Measurements from ENCODE around the gene CBLN2.

Gene CBLN2

DNA sequence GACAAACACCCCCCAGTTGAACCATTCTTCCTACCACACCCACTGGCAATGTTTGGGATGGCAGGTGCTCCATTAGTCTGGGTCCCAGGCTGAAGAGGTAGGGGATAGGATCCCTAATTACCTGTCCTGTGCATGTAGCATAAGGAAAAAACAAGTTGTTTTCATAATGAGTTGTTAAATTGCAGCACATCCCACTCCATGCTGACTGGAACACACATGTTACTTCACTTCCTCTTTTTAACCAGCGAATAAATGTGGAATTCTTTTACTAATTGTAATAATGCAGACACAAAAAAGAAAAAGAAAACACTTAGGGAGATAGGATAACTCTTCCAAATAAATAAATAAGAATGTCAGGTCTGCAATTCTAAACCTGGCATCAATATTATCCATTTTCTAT lies 11.8 kb upstream of the CBLN2 start:
- Mint-ChIP-seq H3K27ac (no peak overlapping the region), H3K9me3 (no peaks in the 10 kb centered on the region), H3K4me1 (no peaks in the 10 kb centered on the region), H3K27me3 (ENCODE audit: low read depth) (peaks cover 11% of the 10 kb centered on the region), H3K36me3 (ENCODE audit: low read depth) (no peaks in the 10 kb centered on the region), H3K4me3 (no peak overlapping the region)
- TF ChIP-seq CTCF (IDR thresholded peaks at IDR 0.05; ENCODE audit: unreplicated experiment in 3 of 3), result no peak

GRCh38 chr18:72555101-72555500 lies 11.0 kb upstream of the CBLN2 start:
- Mint-ChIP-seq H3K4me1 (no peaks in the 10 kb centered on the region), H3K27ac (no peak overlapping the region), H3K9me3 (no peaks in the 10 kb centered on the region), H3K27me3 (ENCODE audit: low read depth) (peaks cover 15% of the 10 kb centered on the region), H3K36me3 (ENCODE audit: low read depth) (no peaks in the 10 kb centered on the region), H3K4me3 (no peak overlapping the region)
- no peak for TF ChIP-seq CTCF (IDR thresholded peaks at IDR 0.05; ENCODE audit: unreplicated experiment in 3 of 3)

GRCh38 chr18:72543357-72544055 lies 636 bp downstream of the CBLN2 start:
- no peak for TF ChIP-seq CTCF (IDR thresholded peaks at IDR 0.05; ENCODE audit: unreplicated experiment in 3 of 3)
- Mint-ChIP-seq H3K27me3 (ENCODE audit: low read depth) (peaks cover 92% of the 10 kb centered on the region), H3K4me3 (peak overlapping the region; percentile 79 to 91 (median 86)), H3K9me3 (no peaks in the 10 kb centered on the region), H3K4me1 (peaks cover 16% of the 10 kb centered on the region), H3K27ac (no peak overlapping the region), H3K36me3 (ENCODE audit: low read depth) (no peaks in the 10 kb centered on the region)

GRCh38 chr18:72542984-72543356 lies 1.2 kb downstream of the CBLN2 start:
- H3K4me1 Mint-ChIP-seq, result peaks cover 16% of the 10 kb centered on the region
- H3K9me3 Mint-ChIP-seq, result no peaks in the 10 kb centered on the region
- TF ChIP-seq CTCF (IDR thresholded peaks at IDR 0.05; ENCODE audit: unreplicated experiment in 3 of 3), result no peak
- no peak overlapping the region for H3K27ac Mint-ChIP-seq
- H3K36me3 Mint-ChIP-seq (ENCODE audit: low read depth), result no peaks in the 10 kb centered on the region
- H3K4me3 Mint-ChIP-seq, result peak overlapping the region; percentile 79 to 91 (median 86)
- peaks cover 92% of the 10 kb centered on the region for H3K27me3 Mint-ChIP-seq (ENCODE audit: low read depth)

DNA sequence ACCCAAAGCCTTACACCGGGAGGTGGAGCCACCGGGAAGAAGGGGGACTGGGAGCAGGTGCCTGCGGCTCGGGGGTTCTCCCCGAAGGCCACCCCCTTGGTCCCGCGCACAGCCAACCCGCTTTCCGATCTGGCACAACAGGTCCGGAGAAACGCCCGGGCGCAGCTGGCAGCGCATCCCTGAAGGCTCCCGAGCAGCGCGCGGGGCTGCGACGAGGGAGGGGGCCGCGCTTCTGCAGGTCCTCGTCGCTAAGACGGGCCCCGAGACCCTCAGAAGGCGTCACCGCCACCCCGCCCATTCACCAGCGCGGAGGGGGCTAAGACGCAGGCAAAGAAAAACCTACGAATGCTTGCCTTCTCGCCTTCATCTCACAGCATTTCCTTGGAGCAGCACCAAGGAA lies 1.8 kb downstream of the CBLN2 start:
- Mint-ChIP-seq H3K4me1 (peaks cover 16% of the 10 kb centered on the region), H3K27ac (no peak overlapping the region), H3K27me3 (ENCODE audit: low read depth) (peaks cover 95% of the 10 kb centered on the region), H3K9me3 (no peaks in the 10 kb centered on the region), H3K4me3 (peak overlapping the region; percentile 79 to 91 (median 86)), H3K36me3 (ENCODE audit: low read depth) (no peaks in the 10 kb centered on the region)
- TF ChIP-seq CTCF (IDR thresholded peaks at IDR 0.05; ENCODE audit: unreplicated experiment in 3 of 3), result no peak

DNA sequence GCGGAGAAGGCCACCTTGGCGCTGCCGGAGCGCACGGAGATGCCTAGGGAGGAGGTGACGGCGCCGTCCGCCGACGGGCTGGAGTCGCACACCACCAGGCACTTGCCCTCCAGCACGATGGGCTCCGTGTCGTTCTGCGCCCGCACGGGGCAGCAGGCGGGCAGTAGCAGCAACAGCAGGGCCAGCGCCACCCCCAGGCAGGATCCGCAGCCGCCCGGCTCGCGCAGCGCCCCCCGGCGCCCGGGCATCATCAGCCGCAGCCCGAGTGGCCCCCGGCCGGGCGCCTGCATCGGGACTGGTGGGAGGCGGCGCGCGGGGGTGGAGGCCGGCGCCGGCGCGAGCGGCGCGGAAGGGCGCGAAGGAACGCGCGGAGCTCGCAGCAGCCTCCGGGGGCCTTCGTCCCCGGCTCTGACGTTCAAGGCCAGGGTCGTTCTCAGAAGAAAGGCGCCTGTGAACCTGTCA lies 2.2 kb downstream of the CBLN2 start:
- no peaks in the 10 kb centered on the region for H3K36me3 Mint-ChIP-seq (ENCODE audit: low read depth)

More for the DNA sequence above, 2.2 kb downstream of the CBLN2 start:
- H3K9me3 Mint-ChIP-seq, result no peaks in the 10 kb centered on the region
- peak overlapping the region; percentile 53 to 86 (median 75) for H3K4me3 Mint-ChIP-seq
- no peak for TF ChIP-seq CTCF (IDR thresholded peaks at IDR 0.05; ENCODE audit: unreplicated experiment in 3 of 3)
- peaks cover 16% of the 10 kb centered on the region for H3K4me1 Mint-ChIP-seq
- H3K27ac Mint-ChIP-seq, result no peak overlapping the region
- H3K27me3 Mint-ChIP-seq (ENCODE audit: low read depth), result peaks cover 92% of the 10 kb centered on the region

Measured in nephron (organoid).